ENCODE measurements around the gene SLIT3.
"Not testable (repeated sequence)": the region's sequence is repeated elsewhere in the genome, so short reads cannot be mapped to it uniquely, and the experiment has no call there.

The SLIT3 gene

DNA sequence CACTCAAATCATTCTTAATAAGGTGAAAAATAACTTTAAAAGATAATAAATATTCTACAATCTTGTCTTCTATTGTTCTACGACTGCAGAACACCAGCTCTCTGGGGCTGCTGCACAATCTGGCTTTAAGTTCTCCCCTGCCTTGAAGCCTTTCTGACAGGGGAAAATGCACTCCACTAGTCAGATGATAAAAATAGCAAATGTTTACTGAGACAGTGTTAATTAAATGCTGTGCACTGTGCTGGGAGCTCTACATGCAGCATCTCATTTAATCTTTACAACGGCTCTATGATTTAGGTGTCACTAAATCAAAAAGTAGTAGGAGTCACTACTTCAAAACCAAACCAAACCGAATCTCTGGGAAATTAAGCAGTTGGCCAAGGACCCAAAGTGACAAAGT is 132.7 kb downstream of the SLIT3 start:
- no peak for DNase-seq

- no peak for DNase-seq
Measured at GRCh38 chr5:169166078-169166477, 134.9 kb downstream of the SLIT3 start.

- DNase-seq, result no peak
Measured at GRCh38 chr5:169165052-169165451, 135.9 kb downstream of the SLIT3 start.

DNA sequence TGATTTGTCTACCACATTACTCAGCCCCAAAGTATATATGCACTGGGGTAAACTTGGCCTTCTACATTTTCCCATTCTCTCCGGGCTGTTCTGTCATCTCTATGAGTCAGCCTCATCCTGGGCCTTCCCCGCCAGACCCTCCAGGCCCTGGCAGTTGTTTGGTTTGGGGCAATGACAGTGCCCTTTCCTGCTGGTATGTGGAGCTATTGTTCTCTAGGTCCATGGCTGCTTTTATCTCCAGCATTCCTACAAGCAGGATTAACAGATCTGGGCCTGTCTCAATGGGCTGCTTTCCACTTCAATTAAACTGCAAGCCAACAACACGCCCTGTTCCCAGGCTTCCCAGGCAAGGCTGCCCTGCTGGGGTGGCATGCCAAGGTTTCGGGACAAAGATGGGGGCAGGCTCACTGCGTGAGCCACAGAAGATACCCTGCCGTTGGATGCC is 136.4 kb downstream of the SLIT3 start:
- DNase-seq, result no peak

DNA sequence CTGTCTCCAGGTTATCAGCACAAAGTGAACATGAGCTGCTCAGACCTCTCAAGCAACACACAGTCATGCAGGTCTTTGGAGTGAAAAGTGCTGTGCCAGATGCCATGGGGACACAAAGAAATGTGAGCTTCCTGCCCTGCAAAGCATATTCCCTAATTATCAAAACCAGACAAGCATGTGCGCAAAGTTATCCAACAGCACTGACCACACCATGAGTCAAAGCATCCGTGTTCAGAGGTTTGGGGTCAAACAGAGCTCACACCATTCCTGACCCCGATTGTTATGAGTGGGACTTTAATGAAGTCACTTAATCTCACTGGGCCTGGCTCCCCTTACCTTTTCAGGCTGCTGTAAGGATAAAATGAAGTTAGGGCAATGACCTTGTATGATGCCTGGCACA is 138.5 kb downstream of the SLIT3 start:
- DNase-seq, result no peak

DNA sequence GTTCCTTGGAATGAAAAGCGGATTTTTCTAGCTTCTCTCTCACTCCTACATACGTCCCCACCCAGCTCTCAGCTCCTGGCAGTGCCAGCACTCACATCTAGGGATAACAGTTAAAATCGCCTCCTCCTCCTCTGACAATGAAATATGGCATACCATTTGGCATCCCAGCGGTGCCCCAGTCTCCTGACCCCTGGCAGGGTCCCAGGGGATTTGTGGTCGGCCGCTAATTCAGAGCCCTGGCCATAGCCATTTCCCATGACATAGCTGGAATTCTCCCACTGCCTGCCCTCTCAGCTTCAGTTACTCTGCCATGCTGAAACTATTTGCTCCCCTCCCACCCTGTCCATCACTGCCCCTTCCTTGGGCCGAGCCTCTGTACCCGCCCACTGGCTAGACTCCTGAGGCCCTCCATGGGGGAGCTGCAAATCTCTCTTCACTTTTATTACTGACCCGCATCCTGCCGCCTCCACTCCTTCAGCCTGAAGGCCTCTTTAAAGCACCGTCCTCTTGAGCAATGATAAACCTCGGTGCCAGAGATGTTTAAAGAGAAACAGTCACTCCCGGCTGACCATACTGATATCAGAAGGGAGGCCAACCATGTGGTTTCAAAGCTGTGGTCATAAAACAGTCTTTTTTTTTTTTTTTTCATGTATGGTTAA is 139.8 kb downstream of the SLIT3 start:
- DNase-seq, result no peak

DNA sequence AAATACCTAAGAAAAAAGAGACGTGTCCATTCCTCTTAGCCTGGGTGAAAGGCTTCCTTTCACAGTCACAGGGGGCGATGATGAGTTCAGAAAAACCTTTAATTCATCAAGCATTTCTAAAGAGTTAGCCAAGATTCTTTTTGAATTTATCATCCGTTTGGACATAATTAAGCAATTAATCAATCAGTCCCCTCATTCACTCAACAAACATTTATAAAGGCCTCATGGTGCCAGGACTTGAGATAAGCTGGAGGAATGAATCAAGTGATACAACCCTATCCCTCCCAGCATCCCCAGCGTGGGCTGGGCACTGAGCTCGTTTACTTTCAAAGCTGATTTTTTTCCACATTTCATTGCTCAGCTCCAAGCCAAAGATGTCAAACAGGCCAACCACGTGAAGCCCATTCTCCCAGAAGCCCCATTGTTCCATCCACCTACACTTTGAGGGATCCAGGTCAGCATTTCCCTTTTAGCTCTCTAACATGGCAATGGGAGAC is 140.5 kb downstream of the SLIT3 start:
- DNase-seq, result no peak

- DNase-seq, result no peak
Measured at GRCh38 chr5:169158764-169159163, 142.2 kb downstream of the SLIT3 start.

- no peak for DNase-seq
Measured at GRCh38 chr5:169157064-169157463, 143.9 kb downstream of the SLIT3 start.

DNA sequence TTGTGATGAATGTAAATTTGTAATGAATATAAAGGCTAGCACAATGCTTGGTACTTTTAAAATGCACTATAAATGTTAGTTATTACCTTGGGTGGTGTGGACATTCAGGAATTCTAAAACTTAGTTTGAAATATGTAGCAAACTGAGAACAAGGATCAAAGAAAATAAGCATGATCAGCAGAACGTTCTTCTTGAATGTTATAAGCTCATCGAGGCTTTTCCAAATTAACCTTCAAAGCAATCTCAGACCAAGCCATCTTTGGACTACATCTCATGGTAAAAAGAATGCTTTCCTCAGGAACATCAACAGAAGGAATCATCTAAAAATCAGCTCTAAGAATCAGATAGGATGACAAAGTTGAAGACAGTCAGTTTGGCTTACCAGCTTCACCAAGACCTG is 146.3 kb downstream of the SLIT3 start:
- DNase-seq, result no peak

DNA sequence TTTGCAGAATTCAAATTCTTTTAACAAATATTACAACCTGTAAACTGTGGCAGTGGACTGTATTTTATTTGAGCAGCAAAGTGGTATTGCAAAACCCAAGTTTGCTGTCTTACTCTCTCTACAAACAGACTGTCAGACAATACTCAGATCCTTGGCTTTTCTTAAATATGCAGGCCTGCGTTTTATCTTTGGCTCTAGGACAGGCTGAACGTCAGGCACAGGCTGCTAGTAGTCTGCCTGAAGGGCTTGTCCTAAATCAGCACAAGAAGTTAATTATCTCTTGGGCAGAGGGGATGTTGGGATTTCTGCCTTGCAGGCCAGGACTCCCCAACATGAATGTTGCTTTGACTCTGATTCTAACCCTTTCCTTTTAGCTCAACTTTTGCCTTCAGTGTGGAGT is 147.5 kb downstream of the SLIT3 start:
- DNase-seq, result no peak

- DNase-seq, result no peak
Measured at GRCh38 chr5:169152946-169153345, 148.0 kb downstream of the SLIT3 start.

GRCh38 chr5:169152453-169152852 is 148.5 kb downstream of the SLIT3 start:
- no peak for DNase-seq

GRCh38 chr5:169151051-169151805 is 149.7 kb downstream of the SLIT3 start:
- DNase-seq, result no peak

DNA sequence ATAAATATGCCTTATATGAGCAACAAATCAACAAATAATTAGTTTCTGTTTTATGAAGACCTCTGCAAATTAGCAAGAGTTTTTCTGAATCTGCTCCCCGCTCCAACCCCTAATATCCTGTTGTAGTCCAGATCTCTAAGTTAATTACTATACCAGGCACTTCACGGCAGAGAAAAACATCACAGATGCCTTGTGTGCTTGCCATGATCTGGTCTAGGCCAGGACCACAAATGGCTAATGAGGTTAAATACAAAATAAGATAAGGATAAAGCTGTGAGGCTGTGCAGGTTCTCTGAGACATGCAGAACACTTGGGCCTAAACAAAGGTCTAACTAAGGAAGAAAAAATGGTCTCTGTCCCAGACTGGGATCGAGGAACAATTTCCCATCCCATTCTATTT is 150.8 kb downstream of the SLIT3 start:
- DNase-seq, result no peak

GRCh38 chr5:169149317-169149716 is 151.6 kb downstream of the SLIT3 start:
- no peak for DNase-seq

- DNase-seq, result no peak
Measured at GRCh38 chr5:169148138-169148740, 152.7 kb downstream of the SLIT3 start.

DNA sequence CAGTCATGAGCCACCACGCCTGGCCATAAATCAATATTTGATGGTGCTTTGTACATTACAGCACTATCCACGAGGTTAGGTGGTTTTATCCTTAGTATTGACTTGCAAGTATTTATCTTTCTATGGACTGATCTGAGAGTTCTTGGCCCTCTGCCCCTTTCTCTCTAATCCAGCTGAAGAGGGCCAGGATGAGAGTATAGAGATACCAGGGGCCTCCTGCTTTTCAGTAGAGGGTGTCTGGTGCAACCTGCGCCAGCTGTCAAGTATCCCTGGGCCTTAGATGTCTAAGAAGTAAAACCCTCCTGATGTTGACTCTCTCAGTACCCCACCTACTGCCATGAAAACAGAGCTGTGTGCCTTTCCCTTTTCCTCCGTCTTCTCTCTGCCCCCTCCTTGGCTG is 153.4 kb downstream of the SLIT3 start:
- no peak for DNase-seq

DNA sequence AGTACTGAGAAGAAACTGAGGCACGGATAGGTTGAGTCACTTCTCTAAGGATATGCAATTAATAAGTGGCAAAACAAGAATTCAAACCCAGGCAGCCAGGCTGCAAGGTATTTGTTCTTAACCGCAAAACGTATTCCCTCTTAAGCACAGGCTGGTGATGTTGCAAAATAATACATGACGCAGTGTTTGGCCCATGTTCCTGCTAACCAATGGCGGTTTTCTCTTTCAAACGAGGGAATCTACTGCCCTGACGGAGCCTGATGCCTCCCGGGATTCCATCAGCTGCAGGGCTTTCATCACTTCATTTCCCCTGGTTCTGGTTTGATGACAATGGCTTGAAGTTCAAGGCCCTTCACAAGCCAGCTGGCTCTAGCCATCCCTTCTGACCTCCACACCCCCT is 154.8 kb downstream of the SLIT3 start:
- no peak for DNase-seq

DNA sequence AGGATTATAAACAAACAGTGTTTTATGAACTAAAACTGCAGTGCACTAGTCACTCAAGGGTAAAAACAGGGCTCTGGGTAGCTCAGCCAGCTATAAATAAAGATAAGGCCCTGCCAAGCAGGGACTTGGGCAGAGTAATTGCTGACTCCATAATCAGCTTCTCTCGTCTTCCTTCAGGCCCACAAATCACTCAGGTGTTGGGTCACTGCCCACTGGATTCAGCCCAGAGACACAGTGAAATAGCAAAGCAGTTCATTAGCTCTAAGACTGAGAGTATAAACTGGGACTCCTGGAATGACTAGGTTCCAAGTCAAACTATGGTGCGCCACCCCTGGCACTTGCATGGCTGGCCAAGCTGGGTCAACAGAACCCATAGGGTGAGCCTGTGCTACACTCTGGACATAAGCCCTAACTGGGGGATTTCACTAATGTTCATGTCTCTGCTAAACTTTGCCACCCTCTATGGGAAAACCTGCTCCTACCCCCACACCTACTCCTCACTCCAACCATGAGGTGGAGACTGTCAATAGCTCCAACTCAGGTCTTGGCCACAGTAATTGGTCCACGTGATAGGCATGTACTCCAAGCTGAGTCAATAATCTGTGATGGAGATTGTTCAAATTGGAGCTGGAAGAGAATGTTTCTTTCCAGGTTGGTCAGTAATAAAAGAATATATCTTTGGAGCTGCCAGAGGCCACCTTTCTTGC is 158.5 kb downstream of the SLIT3 start:
- DNase-seq, result no peak

DNA sequence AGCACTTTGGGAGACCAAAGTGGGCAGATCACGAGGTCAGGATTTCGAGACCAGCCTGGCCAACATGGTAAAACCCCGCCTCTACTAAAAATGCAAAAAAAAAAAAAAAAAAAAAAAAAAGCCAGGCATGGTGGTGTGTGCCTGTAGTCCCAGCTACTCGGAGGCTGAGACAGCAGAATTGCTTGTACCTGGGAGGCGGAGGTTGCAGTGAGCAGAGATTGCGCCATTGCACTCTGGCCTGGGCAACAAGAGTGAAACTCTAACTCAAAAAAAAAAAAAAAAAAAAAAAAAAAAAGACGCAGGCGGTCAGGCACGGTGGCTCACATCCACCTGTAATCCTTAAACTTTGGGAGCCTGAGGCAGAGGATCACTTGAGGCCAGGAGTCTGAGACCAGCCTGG is 160.7 kb downstream of the SLIT3 start:
- DNase-seq, result not testable (repeated sequence)

GRCh38 chr5:169139480-169140050 is 161.4 kb downstream of the SLIT3 start:
- no peak for DNase-seq

DNA sequence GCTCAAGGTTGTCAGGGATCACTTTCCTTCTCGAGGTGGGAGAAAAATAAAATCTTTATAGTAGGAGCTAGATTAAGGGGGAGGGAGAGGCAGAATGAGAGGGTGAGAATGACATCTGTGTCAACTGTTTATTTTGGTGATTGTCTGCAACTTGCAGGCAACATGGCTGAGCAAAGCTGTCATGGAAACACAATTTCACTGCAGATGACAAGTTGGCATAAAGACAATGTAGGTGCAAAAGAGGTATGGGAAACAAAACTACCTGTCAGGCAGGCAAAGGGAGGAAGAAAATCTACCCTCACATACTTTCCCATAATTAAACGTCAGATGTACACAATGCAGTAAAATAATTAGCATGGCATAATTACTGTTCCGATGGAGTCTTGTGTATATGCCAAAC is 167.4 kb downstream of the SLIT3 start:
- no peak for DNase-seq

Measured in NCI-H1417 treated with DMSO at 0.1 percent for 48 hours (cell line).